Smooth muscle cell (in vitro differentiated cells): Measurements from ENCODE around the gene GSTM2. TPM values are rescaled to one million over a fixed set of nuclear protein-coding genes. Genes with fewer than 3 reads are reported as not detected.

Source experiments
- DNase-seq: peaks from one replicate; lab custom pipeline; 2025; ENCODE audit not compliant: unreplicated experiment; lab: John Stamatoyannopoulos, UW
- H2AFZ ChIP-seq: fragments of 200-600 bp; sonication (generic); 2 replicates; pipeline ENCODE4 v1.6.0; 2016; ENCODE audit warnings: antibody characterized with exemption, low read depth, mild to moderate bottlenecking
- H3F3A ChIP-seq: fragments of 200-600 bp; sonication (generic); 2 replicates; pipeline ENCODE4 v1.6.0; 2017; ENCODE audit warnings: antibody characterized with exemption, low read depth
- H3K27ac ChIP-seq: fragments of 200-600 bp; sonication (generic); 2 replicates; pipeline ENCODE4 v1.5.1; 2016; ENCODE audit warnings: low read depth, mild to moderate bottlenecking
- H3K27me3 ChIP-seq: fragments of 200-600 bp; sonication (generic); 2 replicates; pipeline ENCODE4 v1.6.1; 2016; ENCODE audit warnings: low read depth, mild to moderate bottlenecking
- H3K36me3 ChIP-seq: fragments of 200-600 bp; sonication (generic); 2 replicates; pipeline ENCODE4 v1.5.1; 2016; ENCODE audit warnings: low read depth
- H3K4me1 ChIP-seq: fragments of 200-600 bp; sonication (generic); 2 replicates; pipeline ENCODE4 v1.5.1; 2016; ENCODE audit warnings: low read depth
- H3K4me2 ChIP-seq: fragments of 200-600 bp; sonication (generic); 2 replicates; pipeline ENCODE4 v1.6.0; 2016; ENCODE audit warnings: mild to moderate bottlenecking
- H3K4me3 ChIP-seq: fragments of 200-600 bp; sonication (generic); 2 replicates; pipeline ENCODE4 v1.5.1; 2016; ENCODE audit warnings: mild to moderate bottlenecking
- H3K79me2 ChIP-seq: fragments of 200-600 bp; sonication (generic); 2 replicates; pipeline ENCODE4 v1.6.0; 2016; ENCODE audit warnings: low read depth, mild to moderate bottlenecking
- H3K9ac ChIP-seq: fragments of 200-600 bp; sonication (generic); 2 replicates; pipeline ENCODE4 v1.6.0; 2016; ENCODE audit warnings: low read depth
- H3K9me3 ChIP-seq: fragments of 200-600 bp; sonication (generic); replicated peaks from 2 replicates; pipeline ENCODE4 v1.5.1; 2016; ENCODE audit warnings: low read depth
- H4K20me1 ChIP-seq: fragments of 200-600 bp; sonication (generic); 2 replicates; pipeline ENCODE4 v1.6.0; 2016; ENCODE audit warnings: low read depth
- CTCF ChIP-seq: fragments of 200-600 bp; sonication (generic); IDR thresholded peaks from 2 replicates; pipeline ENCODE4 v1.5.1; 2017; ENCODE audit warnings: borderline replicate concordance, mild to moderate bottlenecking, antibody characterized with exemption; ENCODE audit not compliant: insufficient read depth, poor library complexity, severe bottlenecking
- WGBS: methylation state at CpG from one replicate; pipeline ENCODE4 v1.1.7; 2016; ENCODE audit warnings: low lambda C conversion rate; 5-methylcytosine and 5-hydroxymethylcytosine counted together
- polyA plus RNA-seq: library from polyadenylated mRNA; unstranded; fragments of >200 nt; fragmentation: Nextera tagmentation; extraction: Ambion mirVana; gene quantifications from 2 replicates; pipeline ENCODE4 v1.2.1, GENCODE V29; 2016
- total RNA-seq: library from RNA; depleted of rRNA; stranded (reverse); fragments of >200 nt; gene quantifications from 2 replicates; pipeline ENCODE4 v1.2.3, GENCODE V29; 2014

Gene GSTM2
- total and polyA plus RNA-seq, 2 experiments from 2014 or later, result 30.3 to 43.8 TPM

GRCh38 chr1:109631513-109632505 is 36.0 kb upstream of the GSTM2 start:
- Histone ChIP-seq H3K4me3 (no peak overlapping the region), H4K20me1 (peaks cover 2% of the 10 kb centered on the region), H2AFZ (no peak overlapping the region), H3K27ac (no peak overlapping the region), H3F3A (no peaks in the 10 kb centered on the region), H3K36me3 (no peaks in the 10 kb centered on the region), H3K4me1 (peaks cover 4% of the 10 kb centered on the region), H3K4me2 (no peak overlapping the region), H3K79me2 (no peaks in the 10 kb centered on the region), H3K9me3 (no peaks in the 10 kb centered on the region), H3K27me3 (no peaks in the 10 kb centered on the region), H3K9ac (no peak overlapping the region)
- no peak for TF ChIP-seq CTCF
- WGBS, result 92% methylated on average over 16 of the region's 16 CpGs
- no peak for DNase-seq

GRCh38 chr1:109632671-109633346 is 35.0 kb upstream of the GSTM2 start:
- peaks cover 4% of the 10 kb centered on the region for H3K4me1 ChIP-seq
- 88% methylated on average over 5 of the region's 5 CpGs for WGBS

GRCh38 chr1:109634292-109634691 is 33.6 kb upstream of the GSTM2 start:
- H3K36me3 ChIP-seq, result no peaks in the 10 kb centered on the region
- H3F3A ChIP-seq, result no peaks in the 10 kb centered on the region
- no peak overlapping the region for H3K9ac ChIP-seq
- TF ChIP-seq CTCF, result no peak
- H3K79me2 ChIP-seq, result no peaks in the 10 kb centered on the region
- no peak overlapping the region for H3K4me3 ChIP-seq
- H4K20me1 ChIP-seq, result no peaks in the 10 kb centered on the region
- H3K27ac ChIP-seq, result no peak overlapping the region
- WGBS, result 92% methylated on average over 6 of the region's 6 CpGs
- no peak overlapping the region for H2AFZ ChIP-seq
- no peaks in the 10 kb centered on the region for H3K27me3 ChIP-seq
- H3K9me3 ChIP-seq, result no peaks in the 10 kb centered on the region
- no peak for DNase-seq
- H3K4me1 ChIP-seq, result peaks cover 4% of the 10 kb centered on the region
- H3K4me2 ChIP-seq, result no peak overlapping the region

More at GRCh38 chr1:109632671-109633346, 35.0 kb upstream of the GSTM2 start:
- no peak overlapping the region for H3K27ac ChIP-seq
- H3K36me3 ChIP-seq, result no peaks in the 10 kb centered on the region
- TF ChIP-seq CTCF, result no peak
- no peaks in the 10 kb centered on the region for H3F3A ChIP-seq
- no peaks in the 10 kb centered on the region for H4K20me1 ChIP-seq
- H3K4me2 ChIP-seq, result no peak overlapping the region
- H3K9ac ChIP-seq, result no peak overlapping the region
- no peak overlapping the region for H2AFZ ChIP-seq
- H3K9me3 ChIP-seq, result no peaks in the 10 kb centered on the region
- H3K27me3 ChIP-seq, result no peaks in the 10 kb centered on the region
- H3K79me2 ChIP-seq, result no peaks in the 10 kb centered on the region
- DNase-seq, result no peak
- H3K4me3 ChIP-seq, result no peak overlapping the region
